Uterus (tissue), 2 donors: ENCODE results near the gene PCTP.

Source experiments
- POLR2A ChIP-seq, 2 donors: fragments of 450-650 bp; IDR thresholded peaks; one replicate each; pipeline ENCODE4 v1.6.1; 2016; ENCODE audit warnings: antibody characterized with exemption in 2 of 2, mild to moderate bottlenecking in 1 of 2, moderate library complexity in 1 of 2
- TF ChIP-seq, protein P1 (sequence below), 4 experiments: fragments of 200-600 bp in 2 of 4; fragments of 450-650 bp in 2 of 4; sonication (generic) in 2 of 4; IDR thresholded peaks; one replicate each; pipeline ENCODE4 v1.5.1; 2016 to 2019; ENCODE audit warnings: antibody characterized with exemption in 4 of 4, mild to moderate bottlenecking in 2 of 4, moderate library complexity in 1 of 4

GRCh38 chr17:55751720-55752250 lies 934 bp downstream of the PCTP start:
- TF ChIP-seq POLR2A (IDR thresholded peaks at IDR 0.05) = no peak
- TF ChIP-seq, protein P1, sequence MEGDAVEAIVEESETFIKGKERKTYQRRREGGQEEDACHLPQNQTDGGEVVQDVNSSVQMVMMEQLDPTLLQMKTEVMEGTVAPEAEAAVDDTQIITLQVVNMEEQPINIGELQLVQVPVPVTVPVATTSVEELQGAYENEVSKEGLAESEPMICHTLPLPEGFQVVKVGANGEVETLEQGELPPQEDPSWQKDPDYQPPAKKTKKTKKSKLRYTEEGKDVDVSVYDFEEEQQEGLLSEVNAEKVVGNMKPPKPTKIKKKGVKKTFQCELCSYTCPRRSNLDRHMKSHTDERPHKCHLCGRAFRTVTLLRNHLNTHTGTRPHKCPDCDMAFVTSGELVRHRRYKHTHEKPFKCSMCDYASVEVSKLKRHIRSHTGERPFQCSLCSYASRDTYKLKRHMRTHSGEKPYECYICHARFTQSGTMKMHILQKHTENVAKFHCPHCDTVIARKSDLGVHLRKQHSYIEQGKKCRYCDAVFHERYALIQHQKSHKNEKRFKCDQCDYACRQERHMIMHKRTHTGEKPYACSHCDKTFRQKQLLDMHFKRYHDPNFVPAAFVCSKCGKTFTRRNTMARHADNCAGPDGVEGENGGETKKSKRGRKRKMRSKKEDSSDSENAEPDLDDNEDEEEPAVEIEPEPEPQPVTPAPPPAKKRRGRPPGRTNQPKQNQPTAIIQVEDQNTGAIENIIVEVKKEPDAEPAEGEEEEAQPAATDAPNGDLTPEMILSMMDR (IDR thresholded peaks at IDR 0.05) = no peak
